WTC11 (cell line): Measurements from ENCODE around the gene CAMK2A. TPM values are rescaled to one million over a fixed set of nuclear protein-coding genes. Genes with fewer than 3 reads are reported as not detected.
A peak's percentile ranks its signal among the peaks of the same experiment; 100 is the strongest.

Source experiments
- ATAC-seq: fragments of 200-7000 bp; cut with Tn5 transposase; 2 replicates; pipeline ENCODE4 v1.10.0; 2021; ENCODE audit warnings: mild to moderate bottlenecking, moderate library complexity
- CTCF ChIA-PET: fragments of 300-600 bp; sonication (Branson Sonifier 250); formaldehyde crosslinking; loops from one replicate; lab custom pipeline; 2021; ENCODE audit warnings: antibody characterized with exemption; lab: Charles Lee
- POLR2A ChIA-PET: fragments of 350-600 bp; sonication (Branson Sonifier 250); formaldehyde crosslinking; loops from one replicate; lab custom pipeline; 2021; ENCODE audit warnings: antibody characterized with exemption; lab: Charles Lee
- DNase-seq: peaks from one replicate; pipeline ENCODE4 v3.0.0; 2021; ENCODE audit warnings: low spot score
- H3K27ac Mint-ChIP-seq: 2 replicates; pipeline ENCODE4 v1.8.0; 2021; ENCODE audit warnings: mixed read lengths
- H3K27me3 Mint-ChIP-seq: 2 replicates; pipeline ENCODE4 v1.8.0; 2021; ENCODE audit warnings: low read depth, mild to moderate bottlenecking, moderate library complexity, mixed read lengths
- H3K36me3 Mint-ChIP-seq: 2 replicates; pipeline ENCODE4 v1.8.0; 2021; ENCODE audit warnings: mixed read lengths
- H3K4me1 Mint-ChIP-seq: 2 replicates; pipeline ENCODE4 v1.8.0; 2022; ENCODE audit warnings: mixed read lengths
- H3K4me3 Mint-ChIP-seq: 2 replicates; pipeline ENCODE4 v1.8.0; 2021; ENCODE audit warnings: mild to moderate bottlenecking, moderate library complexity, mixed read lengths
- H3K9me3 Mint-ChIP-seq: 2 replicates; pipeline ENCODE4 v1.8.0; 2021; ENCODE audit warnings: mixed read lengths
- AR ChIP-seq: fragments of 250-450 bp; sonication (Bioruptor Pico); IDR thresholded peaks from 2 replicates; pipeline ENCODE4 v1.9.0; 2021; ENCODE audit warnings: mild to moderate bottlenecking
- ATF6 ChIP-seq: sonication (generic); formaldehyde crosslinking; IDR thresholded peaks from 2 replicates; pipeline ENCODE4 v1.8.1; 2023; ENCODE audit warnings: mild to moderate bottlenecking, missing genetic modification reagents
- FOXP1 ChIP-seq: sonication (generic); formaldehyde crosslinking; IDR thresholded peaks from 2 replicates; pipeline ENCODE4 v1.8.0; 2022; ENCODE audit warnings: missing genetic modification reagents, mild to moderate bottlenecking, moderate library complexity, borderline replicate concordance
- GTF2I ChIP-seq: fragments of 250-450 bp; sonication (Bioruptor Pico); conservative IDR thresholded peaks from 2 replicates; pipeline ENCODE4 v1.4.0; 2021; ENCODE audit warnings: mild to moderate bottlenecking
- NFE2L1 ChIP-seq: sonication (generic); formaldehyde crosslinking; IDR thresholded peaks from 2 replicates; pipeline ENCODE4 v1.8.1; 2023; ENCODE audit warnings: missing genetic modification reagents
- TEAD1 ChIP-seq: sonication (generic); formaldehyde crosslinking; IDR thresholded peaks from 2 replicates; pipeline ENCODE4 v1.8.0; 2022; ENCODE audit warnings: mild to moderate bottlenecking, missing genetic modification reagents
- ZNF317 ChIP-seq: sonication (generic); formaldehyde crosslinking; IDR thresholded peaks from 2 replicates; pipeline ENCODE4 v1.8.1; 2023; ENCODE audit warnings: low read depth, mild to moderate bottlenecking, moderate library complexity, missing genetic modification reagents, borderline replicate concordance
- ZNF396 ChIP-seq: fragments of 250-450 bp; sonication (Bioruptor Pico); IDR thresholded peaks from 2 replicates; pipeline ENCODE4 v1.8.0; 2021; ENCODE audit warnings: mild to moderate bottlenecking, moderate library complexity, borderline replicate concordance
- ZNF416 ChIP-seq: fragments of 250-450 bp; sonication (Bioruptor Pico); IDR thresholded peaks from 2 replicates; pipeline ENCODE4 v1.9.0; 2021; ENCODE audit warnings: mild to moderate bottlenecking, inconsistent platforms
- ZNF532 ChIP-seq: fragments of 250-450 bp; sonication (Bioruptor Pico); IDR thresholded peaks from 2 replicates; pipeline ENCODE4 v1.9.0; 2021; ENCODE audit warnings: mild to moderate bottlenecking, borderline replicate concordance
- total RNA-seq: library from RNA; stranded (reverse); gene quantifications from 3 replicates; pipeline ENCODE4 v1.2.3, GENCODE V29; 2021
- TF ChIP-seq, protein P1 (sequence below): fragments of 250-450 bp; sonication (Bioruptor Pico); IDR thresholded peaks from 2 replicates; pipeline ENCODE4 v1.8.0; 2021; ENCODE audit warnings: mild to moderate bottlenecking
- TF ChIP-seq, protein P2 (sequence below): sonication (generic); formaldehyde crosslinking; IDR thresholded peaks from 2 replicates; pipeline ENCODE4 v1.8.0; 2022; ENCODE audit warnings: mild to moderate bottlenecking, missing genetic modification reagents
- TF ChIP-seq, protein P3 (sequence below): fragments of 250-450 bp; sonication (Bioruptor Pico); IDR thresholded peaks from 2 replicates; pipeline ENCODE4 v2.1.2; 2022; ENCODE audit warnings: mild to moderate bottlenecking, moderate library complexity
- TF ChIP-seq, protein P4 (sequence below): sonication (generic); formaldehyde crosslinking; IDR thresholded peaks from 2 replicates; pipeline ENCODE4 v1.8.0; 2023; ENCODE audit warnings: missing genetic modification reagents, mild to moderate bottlenecking, borderline replicate concordance

The CAMK2A gene
- total RNA-seq, 1 experiment from 2014 or later, result 0.13 TPM

DNA sequence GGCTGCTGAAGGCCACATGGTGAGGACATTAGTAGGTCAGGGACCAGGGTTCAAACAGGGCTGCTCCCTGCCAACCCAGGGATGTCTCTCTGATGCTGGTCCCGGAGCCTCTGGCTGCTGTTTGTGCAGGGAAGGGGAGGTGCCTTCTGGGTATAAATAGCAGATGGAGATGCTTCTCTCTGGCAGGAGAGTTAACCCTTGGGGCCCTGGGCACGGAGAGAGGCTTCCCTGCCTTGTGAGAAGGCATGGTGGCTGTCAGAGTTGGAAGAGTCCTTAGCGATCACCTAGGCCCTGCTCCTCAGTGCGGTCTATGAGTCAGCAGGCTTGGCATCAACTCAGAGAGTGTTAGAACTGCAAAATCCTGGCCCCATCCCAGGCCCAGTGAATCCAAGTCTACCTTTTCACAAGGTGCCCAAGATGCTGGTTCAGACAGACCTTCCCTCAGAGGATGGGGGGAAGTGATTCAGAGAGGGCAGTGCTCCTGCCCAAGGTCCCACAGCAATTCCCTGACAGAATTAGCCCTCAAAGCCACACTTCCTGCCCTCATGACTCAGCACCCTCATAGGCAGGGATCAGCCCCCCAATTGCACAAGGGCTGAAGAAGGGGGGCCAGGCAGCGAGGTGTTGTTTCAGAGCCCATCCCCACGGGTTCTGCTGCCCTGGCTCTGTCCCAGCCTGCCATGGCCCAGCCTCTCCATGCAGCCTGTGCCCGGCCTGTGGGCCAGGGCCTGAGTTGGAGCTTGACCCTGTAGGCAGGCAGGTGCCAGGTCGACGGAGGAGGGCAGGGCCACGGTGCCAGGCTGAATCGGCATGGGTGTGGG lies 25.6 kb downstream of the CAMK2A start:
- Mint-ChIP-seq H3K9me3 (no peaks in the 10 kb centered on the region), H3K27me3 (no peaks in the 10 kb centered on the region), H3K27ac (no peak overlapping the region), H3K36me3 (no peaks in the 10 kb centered on the region), H3K4me1 (peaks cover 6% of the 10 kb centered on the region), H3K4me3 (no peak overlapping the region)
- DNase-seq (no peak), ATAC-seq (no peak)
- TF ChIP-seq FOXP1 (CRISPR knock-in tag), result 0 out of 2 replicates have a peak, but pooled peaks have one; percentile 36
- TF ChIP-seq, protein P1, sequence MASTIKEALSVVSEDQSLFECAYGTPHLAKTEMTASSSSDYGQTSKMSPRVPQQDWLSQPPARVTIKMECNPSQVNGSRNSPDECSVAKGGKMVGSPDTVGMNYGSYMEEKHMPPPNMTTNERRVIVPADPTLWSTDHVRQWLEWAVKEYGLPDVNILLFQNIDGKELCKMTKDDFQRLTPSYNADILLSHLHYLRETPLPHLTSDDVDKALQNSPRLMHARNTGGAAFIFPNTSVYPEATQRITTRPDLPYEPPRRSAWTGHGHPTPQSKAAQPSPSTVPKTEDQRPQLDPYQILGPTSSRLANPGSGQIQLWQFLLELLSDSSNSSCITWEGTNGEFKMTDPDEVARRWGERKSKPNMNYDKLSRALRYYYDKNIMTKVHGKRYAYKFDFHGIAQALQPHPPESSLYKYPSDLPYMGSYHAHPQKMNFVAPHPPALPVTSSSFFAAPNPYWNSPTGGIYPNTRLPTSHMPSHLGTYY (CRISPR knock-in tag), result no peak
- ChIA-PET CTCF (interaction anchor here (1.0 to 2.7 kb wide), 5 partner anchors 8 to 94 kb away, joined by 3 to 7 read pairs (median 4); partner anchors contain the start of gene TCOF1), POLR2A (no interaction called here)

- Mint-ChIP-seq H3K9me3 (no peaks in the 10 kb centered on the region), H3K27ac (no peak overlapping the region), H3K27me3 (no peaks in the 10 kb centered on the region), H3K36me3 (no peaks in the 10 kb centered on the region), H3K4me3 (no peak overlapping the region), H3K4me1 (peaks cover 6% of the 10 kb centered on the region)
- DNase-seq, result no peak
- ChIA-PET POLR2A (no interaction called here), CTCF (interaction anchor here (2.2 to 2.7 kb wide), 2 partner anchors 9 to 88 kb away, joined by 5 to 7 read pairs; no protein-coding TSS in a partner anchor)
- no peak for ATAC-seq
- TF ChIP-seq ZNF416 (CRISPR knock-in tag) (no peak), TEAD1 (CRISPR knock-in tag) (no peak), GTF2I (CRISPR knock-in tag) (no peak), ZNF396 (no peak), FOXP1 (CRISPR knock-in tag) (no peak), ZNF532 (no peak), ATF6 (no peak), AR (CRISPR knock-in tag) (no peak), ZNF317 (CRISPR knock-in tag) (no peak), NFE2L1 (CRISPR knock-in tag) (no peak)
- TF ChIP-seq, protein P2, sequence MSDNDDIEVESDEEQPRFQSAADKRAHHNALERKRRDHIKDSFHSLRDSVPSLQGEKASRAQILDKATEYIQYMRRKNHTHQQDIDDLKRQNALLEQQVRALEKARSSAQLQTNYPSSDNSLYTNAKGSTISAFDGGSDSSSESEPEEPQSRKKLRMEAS (CRISPR knock-in tag), result no peak
- TF ChIP-seq, protein P3, sequence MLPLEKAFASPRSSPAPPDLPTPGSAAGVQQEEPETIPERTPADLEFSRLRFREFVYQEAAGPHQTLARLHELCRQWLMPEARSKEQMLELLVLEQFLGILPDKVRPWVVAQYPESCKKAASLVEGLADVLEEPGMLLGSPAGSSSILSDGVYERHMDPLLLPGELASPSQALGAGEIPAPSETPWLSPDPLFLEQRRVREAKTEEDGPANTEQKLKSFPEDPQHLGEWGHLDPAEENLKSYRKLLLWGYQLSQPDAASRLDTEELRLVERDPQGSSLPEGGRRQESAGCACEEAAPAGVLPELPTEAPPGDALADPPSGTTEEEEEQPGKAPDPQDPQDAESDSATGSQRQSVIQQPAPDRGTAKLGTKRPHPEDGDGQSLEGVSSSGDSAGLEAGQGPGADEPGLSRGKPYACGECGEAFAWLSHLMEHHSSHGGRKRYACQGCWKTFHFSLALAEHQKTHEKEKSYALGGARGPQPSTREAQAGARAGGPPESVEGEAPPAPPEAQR, result no peak
- TF ChIP-seq, protein P4, sequence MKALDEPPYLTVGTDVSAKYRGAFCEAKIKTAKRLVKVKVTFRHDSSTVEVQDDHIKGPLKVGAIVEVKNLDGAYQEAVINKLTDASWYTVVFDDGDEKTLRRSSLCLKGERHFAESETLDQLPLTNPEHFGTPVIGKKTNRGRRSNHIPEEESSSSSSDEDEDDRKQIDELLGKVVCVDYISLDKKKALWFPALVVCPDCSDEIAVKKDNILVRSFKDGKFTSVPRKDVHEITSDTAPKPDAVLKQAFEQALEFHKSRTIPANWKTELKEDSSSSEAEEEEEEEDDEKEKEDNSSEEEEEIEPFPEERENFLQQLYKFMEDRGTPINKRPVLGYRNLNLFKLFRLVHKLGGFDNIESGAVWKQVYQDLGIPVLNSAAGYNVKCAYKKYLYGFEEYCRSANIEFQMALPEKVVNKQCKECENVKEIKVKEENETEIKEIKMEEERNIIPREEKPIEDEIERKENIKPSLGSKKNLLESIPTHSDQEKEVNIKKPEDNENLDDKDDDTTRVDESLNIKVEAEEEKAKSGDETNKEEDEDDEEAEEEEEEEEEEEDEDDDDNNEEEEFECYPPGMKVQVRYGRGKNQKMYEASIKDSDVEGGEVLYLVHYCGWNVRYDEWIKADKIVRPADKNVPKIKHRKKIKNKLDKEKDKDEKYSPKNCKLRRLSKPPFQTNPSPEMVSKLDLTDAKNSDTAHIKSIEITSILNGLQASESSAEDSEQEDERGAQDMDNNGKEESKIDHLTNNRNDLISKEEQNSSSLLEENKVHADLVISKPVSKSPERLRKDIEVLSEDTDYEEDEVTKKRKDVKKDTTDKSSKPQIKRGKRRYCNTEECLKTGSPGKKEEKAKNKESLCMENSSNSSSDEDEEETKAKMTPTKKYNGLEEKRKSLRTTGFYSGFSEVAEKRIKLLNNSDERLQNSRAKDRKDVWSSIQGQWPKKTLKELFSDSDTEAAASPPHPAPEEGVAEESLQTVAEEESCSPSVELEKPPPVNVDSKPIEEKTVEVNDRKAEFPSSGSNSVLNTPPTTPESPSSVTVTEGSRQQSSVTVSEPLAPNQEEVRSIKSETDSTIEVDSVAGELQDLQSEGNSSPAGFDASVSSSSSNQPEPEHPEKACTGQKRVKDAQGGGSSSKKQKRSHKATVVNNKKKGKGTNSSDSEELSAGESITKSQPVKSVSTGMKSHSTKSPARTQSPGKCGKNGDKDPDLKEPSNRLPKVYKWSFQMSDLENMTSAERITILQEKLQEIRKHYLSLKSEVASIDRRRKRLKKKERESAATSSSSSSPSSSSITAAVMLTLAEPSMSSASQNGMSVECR (CRISPR knock-in tag), result no peak
Observed at GRCh38 chr5:150263375-150263775, 26.2 kb downstream of the CAMK2A start.
